ENCODE measurements around the gene FAM50A. TPM values are rescaled to one million over a fixed set of nuclear protein-coding genes. Genes with fewer than 3 reads are reported as not detected.

FAM50A gene
- total RNA-seq, 1 donor from 2014 or later: 77.0 TPM

DNA sequence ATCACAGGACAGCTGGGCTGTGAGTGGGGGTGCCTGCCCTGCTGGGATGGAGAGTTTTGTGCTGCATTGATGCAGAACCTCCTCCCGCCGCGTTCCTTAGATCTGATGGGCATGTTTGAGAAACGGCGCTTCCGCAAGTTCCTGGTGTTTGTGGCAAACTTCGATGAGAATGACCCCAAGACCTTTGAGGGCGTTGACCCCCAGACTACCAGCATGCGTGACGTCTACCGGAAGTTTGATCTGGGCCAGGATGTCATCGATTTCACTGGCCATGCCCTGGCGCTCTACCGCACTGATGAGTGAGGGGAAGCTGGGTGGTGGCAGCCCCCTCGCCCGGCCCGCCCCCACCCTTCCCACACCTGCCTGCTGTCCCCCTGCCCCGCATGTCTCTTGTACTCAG lies 4.1 kb upstream of the FAM50A start:
- DNase-seq (ENCODE audit: low spot score): no peak
- Mint-ChIP-seq H3K36me3 (ENCODE audit: low read depth, unreplicated experiment) (peaks cover 3% of the 10 kb centered on the region), H3K27ac (ENCODE audit: unreplicated experiment) (no peak overlapping the region), H3K4me3 (ENCODE audit: unreplicated experiment) (no peak overlapping the region), H3K9me3 (ENCODE audit: unreplicated experiment) (no peaks in the 10 kb centered on the region), H3K4me1 (ENCODE audit: unreplicated experiment) (peaks cover 8% of the 10 kb centered on the region), H3K27me3 (ENCODE audit: unreplicated experiment) (peaks cover 1% of the 10 kb centered on the region)
- TF ChIP-seq, protein P1, sequence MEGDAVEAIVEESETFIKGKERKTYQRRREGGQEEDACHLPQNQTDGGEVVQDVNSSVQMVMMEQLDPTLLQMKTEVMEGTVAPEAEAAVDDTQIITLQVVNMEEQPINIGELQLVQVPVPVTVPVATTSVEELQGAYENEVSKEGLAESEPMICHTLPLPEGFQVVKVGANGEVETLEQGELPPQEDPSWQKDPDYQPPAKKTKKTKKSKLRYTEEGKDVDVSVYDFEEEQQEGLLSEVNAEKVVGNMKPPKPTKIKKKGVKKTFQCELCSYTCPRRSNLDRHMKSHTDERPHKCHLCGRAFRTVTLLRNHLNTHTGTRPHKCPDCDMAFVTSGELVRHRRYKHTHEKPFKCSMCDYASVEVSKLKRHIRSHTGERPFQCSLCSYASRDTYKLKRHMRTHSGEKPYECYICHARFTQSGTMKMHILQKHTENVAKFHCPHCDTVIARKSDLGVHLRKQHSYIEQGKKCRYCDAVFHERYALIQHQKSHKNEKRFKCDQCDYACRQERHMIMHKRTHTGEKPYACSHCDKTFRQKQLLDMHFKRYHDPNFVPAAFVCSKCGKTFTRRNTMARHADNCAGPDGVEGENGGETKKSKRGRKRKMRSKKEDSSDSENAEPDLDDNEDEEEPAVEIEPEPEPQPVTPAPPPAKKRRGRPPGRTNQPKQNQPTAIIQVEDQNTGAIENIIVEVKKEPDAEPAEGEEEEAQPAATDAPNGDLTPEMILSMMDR (IDR thresholded peaks at IDR 0.05; ENCODE audit: unreplicated experiment): no peak

DNA sequence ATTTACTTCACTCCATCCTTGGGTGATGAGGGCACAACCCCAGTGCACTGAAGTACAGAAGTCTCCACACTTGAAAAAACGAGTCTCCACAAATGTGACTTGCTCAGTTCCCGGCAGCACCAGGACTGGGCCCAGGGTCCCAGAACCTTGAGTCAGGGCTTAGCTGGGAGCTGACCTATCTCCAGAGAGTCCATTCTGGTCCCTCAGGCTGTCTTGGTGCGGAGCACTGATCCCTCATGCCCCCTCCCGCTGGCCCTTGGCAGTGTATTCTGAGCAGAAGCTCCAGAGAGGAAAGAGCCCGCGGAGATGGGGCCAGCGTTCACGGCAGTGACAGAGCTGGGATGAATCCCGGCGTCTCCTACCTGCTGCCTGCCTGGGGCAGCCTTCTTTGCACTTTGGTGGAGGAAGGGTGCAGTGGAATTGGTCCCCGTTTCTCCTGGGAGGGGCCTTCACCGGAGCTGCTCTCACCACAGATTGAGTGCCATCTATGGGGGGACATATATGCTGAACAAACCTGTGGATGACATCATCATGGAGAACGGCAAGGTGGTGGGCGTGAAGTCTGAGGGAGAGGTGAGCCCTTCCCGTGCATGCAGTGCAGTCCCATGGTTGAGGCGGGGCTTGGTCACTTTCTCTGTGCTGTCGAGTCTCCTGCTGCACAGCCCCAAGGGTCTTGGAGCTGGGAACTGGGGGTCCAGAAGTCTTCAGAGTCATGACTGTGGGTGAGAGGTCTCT lies 3.2 kb upstream of the FAM50A start:
- H3K4me1 Mint-ChIP-seq (ENCODE audit: unreplicated experiment): peaks cover 8% of the 10 kb centered on the region
- peaks cover 3% of the 10 kb centered on the region for H3K36me3 Mint-ChIP-seq (ENCODE audit: low read depth, unreplicated experiment)
- H3K4me3 Mint-ChIP-seq (ENCODE audit: unreplicated experiment): no peak overlapping the region
- TF ChIP-seq, protein P1 (IDR thresholded peaks at IDR 0.05; ENCODE audit: unreplicated experiment): no peak
- peaks cover 1% of the 10 kb centered on the region for H3K27me3 Mint-ChIP-seq (ENCODE audit: unreplicated experiment)
- H3K9me3 Mint-ChIP-seq (ENCODE audit: unreplicated experiment): no peaks in the 10 kb centered on the region
- H3K27ac Mint-ChIP-seq (ENCODE audit: unreplicated experiment): no peak overlapping the region
- DNase-seq (ENCODE audit: low spot score): no peak

DNA sequence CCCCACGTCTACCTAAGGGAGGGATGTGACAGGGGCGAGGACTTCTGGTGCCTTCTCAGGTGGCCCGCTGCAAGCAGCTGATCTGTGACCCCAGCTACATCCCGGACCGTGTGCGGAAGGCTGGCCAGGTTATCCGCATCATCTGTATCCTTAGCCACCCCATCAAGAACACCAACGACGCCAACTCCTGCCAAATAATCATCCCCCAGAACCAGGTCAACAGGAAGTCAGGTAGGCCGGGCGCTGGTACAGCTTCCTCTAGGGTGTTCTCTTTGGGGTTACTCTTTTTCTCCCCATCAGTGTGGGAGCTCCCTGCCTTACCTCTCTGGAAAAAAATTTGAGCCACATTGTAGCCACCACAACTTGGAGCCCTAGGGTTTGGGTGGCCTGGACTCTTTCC lies 2.4 kb upstream of the FAM50A start:
- Mint-ChIP-seq H3K27me3 (ENCODE audit: unreplicated experiment) (peaks cover 1% of the 10 kb centered on the region), H3K27ac (ENCODE audit: unreplicated experiment) (no peak overlapping the region), H3K9me3 (ENCODE audit: unreplicated experiment) (no peaks in the 10 kb centered on the region), H3K4me3 (ENCODE audit: unreplicated experiment) (no peak overlapping the region), H3K4me1 (ENCODE audit: unreplicated experiment) (peaks cover 4% of the 10 kb centered on the region), H3K36me3 (ENCODE audit: low read depth, unreplicated experiment) (peaks cover 3% of the 10 kb centered on the region)
- no peak for DNase-seq (ENCODE audit: low spot score)
- TF ChIP-seq, protein P1 (IDR thresholded peaks at IDR 0.05; ENCODE audit: unreplicated experiment): no peak

DNA sequence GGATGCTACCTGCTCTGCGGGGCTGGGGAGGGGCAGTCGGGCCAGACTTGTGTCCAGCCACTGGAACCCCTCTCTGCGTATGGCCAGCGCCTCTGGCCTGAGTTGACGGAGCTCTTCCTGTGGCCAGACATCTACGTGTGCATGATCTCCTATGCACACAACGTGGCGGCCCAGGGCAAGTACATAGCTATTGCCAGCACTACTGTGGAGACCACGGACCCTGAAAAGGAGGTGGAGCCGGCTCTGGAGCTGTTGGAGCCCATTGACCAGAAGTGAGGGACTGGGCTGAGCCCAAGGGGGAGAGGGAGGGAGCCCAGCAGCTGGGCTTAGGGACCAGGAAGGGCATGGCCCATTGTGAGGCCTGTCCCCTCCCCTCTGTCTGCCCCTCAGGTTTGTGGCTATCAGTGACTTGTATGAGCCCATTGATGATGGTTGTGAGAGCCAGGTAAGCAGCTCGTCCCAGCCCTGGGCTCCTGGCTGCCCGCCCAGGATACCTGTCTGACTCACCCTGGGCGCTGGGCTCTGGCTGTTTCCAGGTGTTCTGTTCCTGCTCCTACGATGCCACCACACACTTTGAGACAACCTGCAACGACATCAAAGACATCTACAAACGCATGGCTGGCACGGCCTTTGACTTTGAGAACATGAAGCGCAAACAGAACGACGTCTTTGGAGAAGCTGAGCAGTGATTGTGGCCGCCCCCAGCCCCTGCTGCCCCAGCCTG lies 1.8 kb upstream of the FAM50A start:
- TF ChIP-seq, protein P1 (IDR thresholded peaks at IDR 0.05; ENCODE audit: unreplicated experiment): no peak
- H3K27me3 Mint-ChIP-seq (ENCODE audit: unreplicated experiment): peaks cover 1% of the 10 kb centered on the region
- H3K4me1 Mint-ChIP-seq (ENCODE audit: unreplicated experiment): peaks cover 4% of the 10 kb centered on the region
- peaks cover 3% of the 10 kb centered on the region for H3K36me3 Mint-ChIP-seq (ENCODE audit: low read depth, unreplicated experiment)
- no peak overlapping the region for H3K27ac Mint-ChIP-seq (ENCODE audit: unreplicated experiment)
- H3K4me3 Mint-ChIP-seq (ENCODE audit: unreplicated experiment): no peak overlapping the region
- no peaks in the 10 kb centered on the region for H3K9me3 Mint-ChIP-seq (ENCODE audit: unreplicated experiment)
- DNase-seq (ENCODE audit: low spot score): no peak

DNA sequence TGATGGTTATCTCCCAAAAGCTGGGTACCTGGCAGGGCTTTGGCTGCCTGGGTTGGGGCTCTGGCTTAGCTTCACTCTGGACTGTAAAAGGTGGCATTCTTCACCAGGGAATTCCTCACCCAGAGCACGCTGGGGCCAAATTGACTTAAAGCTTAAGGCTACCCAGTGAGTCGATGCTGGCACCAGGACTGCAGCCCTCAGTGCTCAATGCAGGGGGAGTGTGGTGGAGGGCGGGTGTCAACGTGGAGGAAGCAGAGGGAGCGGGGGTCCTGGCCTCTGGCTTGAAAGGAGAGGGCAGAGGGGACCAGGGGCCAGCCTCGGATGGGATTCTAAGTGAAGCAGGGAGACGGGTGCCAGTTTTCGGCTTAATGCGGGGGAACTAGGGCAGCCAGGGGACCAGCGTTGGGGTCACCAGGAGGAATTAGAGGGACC lies 446 bp upstream of the FAM50A start:
- TF ChIP-seq, protein P1 (IDR thresholded peaks at IDR 0.05; ENCODE audit: unreplicated experiment): no peak
- peaks cover 3% of the 10 kb centered on the region for H3K36me3 Mint-ChIP-seq (ENCODE audit: low read depth, unreplicated experiment)
- no peak for DNase-seq (ENCODE audit: low spot score)
- no peaks in the 10 kb centered on the region for H3K9me3 Mint-ChIP-seq (ENCODE audit: unreplicated experiment)
- H3K4me3 Mint-ChIP-seq (ENCODE audit: unreplicated experiment): peak overlapping the region; percentile 85
- H3K4me1 Mint-ChIP-seq (ENCODE audit: unreplicated experiment): no peaks in the 10 kb centered on the region
- peaks cover 1% of the 10 kb centered on the region for H3K27me3 Mint-ChIP-seq (ENCODE audit: unreplicated experiment)
- peak overlapping the region; percentile 61 for H3K27ac Mint-ChIP-seq (ENCODE audit: unreplicated experiment)
